CD8-positive, alpha-beta memory T cell (primary cell): ENCODE results near the gene NCOA3. TPM values are rescaled to one million over a fixed set of nuclear protein-coding genes. Genes with fewer than 3 reads are reported as not detected.
"Not testable (repeated sequence)": the region's sequence is repeated elsewhere in the genome, so short reads cannot be mapped to it uniquely, and the experiment has no call there.

Experiments used
- CTCF ChIA-PET: fragments of 350-600 bp; sonication (Branson Sonifier 250); formaldehyde crosslinking; loops from one replicate; lab custom pipeline; 2021; ENCODE audit warnings: antibody characterized with exemption; lab: Charles Lee
- POLR2A ChIA-PET: fragments of 350-600 bp; sonication (Branson Sonifier 250); formaldehyde crosslinking; loops from one replicate; lab custom pipeline; 2021; ENCODE audit warnings: antibody characterized with exemption; lab: Charles Lee
- DNase-seq, 5 donors: peaks; one replicate each; pipeline versions ENCODE4 v3.0.0 to v3.0.0-alpha.2; 2020 to 2022; ENCODE audit warnings: mixed read lengths in 1 of 5
- H3K27ac ChIP-seq: one replicate; pipeline ENCODE4 v1.7.0; 2013; ENCODE audit warnings: low read depth, mild to moderate bottlenecking, low read length, moderate library complexity
- H3K27me3 ChIP-seq: 2 replicates; pipeline ENCODE4 v1.7.0; 2013; ENCODE audit warnings: low read length, mild to moderate bottlenecking; ENCODE audit not compliant: insufficient read depth, poor library complexity, severe bottlenecking
- H3K36me3 ChIP-seq: 2 replicates; pipeline ENCODE4 v1.7.0; 2013; ENCODE audit warnings: mild to moderate bottlenecking, low read length, moderate library complexity; ENCODE audit not compliant: insufficient read depth
- H3K4me1 ChIP-seq: 2 replicates; pipeline ENCODE4 v1.7.0; 2013; ENCODE audit warnings: mild to moderate bottlenecking, low read length, moderate library complexity; ENCODE audit not compliant: insufficient read depth
- H3K4me3 ChIP-seq: 2 replicates; pipeline ENCODE4 v1.7.0; 2013; ENCODE audit warnings: mild to moderate bottlenecking, low read length
- H3K9me3 ChIP-seq: 2 replicates; pipeline ENCODE4 v1.7.0; 2013; ENCODE audit warnings: mild to moderate bottlenecking, low read length
- H3K27ac Mint-ChIP-seq, 8 donors: one replicate each; pipeline ENCODE4 v1.8.0; 2020 to 2021; ENCODE audit warnings: mixed read lengths in 8 of 8, mild to moderate bottlenecking in 6 of 8, inconsistent platforms in 3 of 8, moderate library complexity in 3 of 8
- H3K27me3 Mint-ChIP-seq, 2 donors: one replicate each; pipeline ENCODE4 v1.8.0; 2020 to 2021; ENCODE audit warnings: mixed read lengths in 2 of 2, mild to moderate bottlenecking in 1 of 2, moderate library complexity in 1 of 2
- H3K36me3 Mint-ChIP-seq, 3 donors: one replicate each; pipeline ENCODE4 v1.8.0; 2020 to 2021; ENCODE audit warnings: mixed read lengths in 3 of 3, inconsistent platforms in 1 of 3, mild to moderate bottlenecking in 1 of 3
- H3K4me1 Mint-ChIP-seq, 3 donors: one replicate each; pipeline ENCODE4 v1.8.0; 2020 to 2021; ENCODE audit warnings: mixed read lengths in 3 of 3, inconsistent platforms in 1 of 3, mild to moderate bottlenecking in 1 of 3
- H3K4me3 Mint-ChIP-seq, 7 donors: one replicate each; pipeline ENCODE4 v1.8.0; 2020 to 2021; ENCODE audit warnings: mixed read lengths in 7 of 7, mild to moderate bottlenecking in 6 of 7, moderate library complexity in 4 of 7, inconsistent platforms in 2 of 7
- H3K9me3 Mint-ChIP-seq, 5 donors: one replicate each; pipeline ENCODE4 v1.8.0; 2020 to 2022; ENCODE audit warnings: mixed read lengths in 5 of 5, mild to moderate bottlenecking in 3 of 5, moderate library complexity in 2 of 5, inconsistent platforms in 1 of 5
- polyA plus RNA-seq: library from polyadenylated mRNA; unstranded; fragments of 300-500 nt; fragmentation: Illumina TruSeq; gene quantifications from one replicate; pipeline ENCODE4 v1.2.3, GENCODE V29; 2021
- total RNA-seq, 2 experiments: library from RNA; stranded (reverse); gene quantifications; one replicate each; pipeline ENCODE4 v1.2.3, GENCODE V29; 2021

NCOA3 gene
- total and polyA plus RNA-seq, 3 experiments from 2014 or later: 23.8 to 93.8 (median 92.4) TPM

DNA sequence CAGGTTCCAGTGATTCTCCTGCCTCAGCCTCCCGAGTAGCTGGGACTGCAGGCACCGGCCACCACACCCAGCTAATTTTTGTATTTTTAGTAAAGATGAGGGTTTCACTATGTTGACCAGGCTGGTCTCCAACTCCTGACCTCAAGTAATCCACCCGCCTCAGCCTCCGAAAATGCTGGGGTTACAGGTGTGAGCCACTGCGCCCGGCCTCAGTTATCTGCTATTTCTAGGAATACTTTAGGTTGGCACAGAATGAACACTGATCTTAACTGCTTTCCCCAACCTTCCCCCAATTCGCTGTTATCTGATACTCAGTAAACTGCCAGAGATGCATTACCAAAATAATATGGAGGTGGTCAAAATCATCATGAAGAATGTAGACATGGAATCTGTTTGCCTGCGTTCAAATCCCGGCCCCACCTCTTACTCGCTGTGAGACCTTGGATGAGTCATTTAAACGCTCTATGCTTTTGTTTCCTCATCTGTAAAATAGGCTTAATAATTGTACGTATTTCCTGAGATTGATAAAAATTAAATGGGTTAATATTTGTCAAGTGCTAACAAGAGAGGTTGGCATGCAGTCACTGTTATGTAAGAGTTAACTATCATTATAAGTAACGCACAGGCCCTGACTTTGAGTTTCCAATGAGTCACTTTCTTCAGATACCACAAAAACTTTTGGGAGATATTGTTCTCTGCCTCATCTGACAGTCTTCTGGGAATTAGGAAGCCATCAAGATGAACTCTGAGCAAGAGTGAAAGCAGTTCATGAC lies 44.5 kb upstream of the NCOA3 start:
- no peak overlapping the region for H3K27ac Mint-ChIP-seq
- no peak overlapping the region for H3K4me3 ChIP-seq
- H3K4me1 Mint-ChIP-seq: peaks cover 2 to 4% (median 4%) of the 10 kb centered on the region in 3 donors
- no peak overlapping the region for H3K27ac ChIP-seq
- no peaks in the 10 kb centered on the region for H3K9me3 ChIP-seq
- no peaks in the 10 kb centered on the region for H3K9me3 Mint-ChIP-seq
- H3K36me3 Mint-ChIP-seq: no peaks in the 10 kb centered on the region
- no peaks in the 10 kb centered on the region for H3K4me1 ChIP-seq
- no peak for DNase-seq
- H3K36me3 ChIP-seq: no peaks in the 10 kb centered on the region
- H3K4me3 Mint-ChIP-seq: no peak overlapping the region
- H3K27me3 Mint-ChIP-seq: peaks cover 0 to 3% of the 10 kb centered on the region in 2 donors
- no peaks in the 10 kb centered on the region for H3K27me3 ChIP-seq
- CTCF ChIA-PET: interaction anchor here (0.9 kb wide), 1 partner anchor 11 kb away, joined by 3 read pairs; no protein-coding TSS in a partner anchor
- POLR2A ChIA-PET: no interaction called here

DNA sequence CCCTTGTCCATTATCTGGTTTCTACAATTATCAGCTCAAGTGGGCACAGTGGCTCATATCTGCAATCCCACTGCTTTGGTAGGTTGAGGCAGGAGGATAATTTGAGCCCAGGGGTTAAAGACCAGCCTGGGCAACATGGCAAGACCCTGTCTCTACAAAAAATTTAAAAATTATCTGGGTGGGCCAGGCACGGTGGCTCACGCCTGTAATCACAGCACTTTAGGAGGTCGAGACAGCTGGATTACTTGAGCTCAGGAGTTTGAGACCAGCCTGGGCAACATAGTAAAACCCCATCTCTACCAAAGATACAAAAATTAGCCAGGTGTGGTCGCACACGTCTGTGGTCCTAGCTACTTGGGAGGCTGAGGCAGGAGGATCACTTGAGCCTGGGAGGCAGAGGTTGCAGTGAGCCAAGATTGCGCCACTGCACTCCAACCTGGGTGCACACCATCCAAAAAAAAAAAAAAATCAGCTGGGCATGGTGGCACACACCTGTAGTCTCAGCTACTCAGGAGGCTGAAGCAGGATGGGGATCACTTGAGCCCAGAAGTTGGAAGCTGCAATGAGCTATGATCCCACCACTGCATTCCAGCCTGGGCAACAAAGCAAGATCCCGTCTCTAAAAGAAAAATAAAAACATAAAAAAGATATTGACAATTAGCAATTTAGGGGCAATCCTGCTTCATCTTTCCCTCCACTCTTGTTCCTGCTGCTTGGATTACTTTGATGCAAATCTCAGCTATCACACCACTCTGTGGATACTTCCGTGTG lies 43.2 kb upstream of the NCOA3 start:
- H3K4me3 Mint-ChIP-seq: not testable (repeated sequence)

DNA sequence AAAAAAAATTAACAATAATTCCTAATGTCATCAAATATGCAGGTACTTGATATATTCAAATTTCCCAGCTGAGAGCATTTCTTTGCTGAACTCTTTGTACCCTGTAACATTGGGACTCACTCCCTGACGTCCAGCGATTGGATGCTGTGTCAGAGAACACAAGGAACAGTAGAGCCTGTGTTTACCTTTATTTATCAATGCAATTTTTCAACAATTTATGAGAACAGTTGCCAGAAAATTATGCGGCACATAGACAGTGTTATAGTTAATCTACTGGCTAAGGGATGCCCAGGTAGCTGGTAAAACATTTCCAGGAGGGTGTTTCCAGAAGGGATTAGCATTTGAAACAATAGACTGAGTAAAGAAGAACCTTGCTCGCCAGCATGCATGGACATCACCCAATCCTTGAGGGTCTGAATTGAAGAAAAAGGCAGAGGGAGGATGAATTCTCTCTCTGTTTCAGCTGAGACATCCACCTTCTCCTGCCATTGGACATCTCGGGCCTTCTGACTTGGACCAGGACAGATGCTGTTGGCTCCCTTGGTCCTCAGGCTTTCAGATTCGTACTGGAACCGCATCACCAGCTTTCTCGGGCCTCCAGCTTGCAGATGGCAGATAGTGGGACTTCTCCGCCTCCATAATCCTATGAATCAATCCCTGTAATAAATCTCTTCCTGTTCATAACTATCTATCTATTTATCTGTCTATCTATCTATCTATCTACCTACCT lies 42.2 kb upstream of the NCOA3 start:
- H3K27me3 Mint-ChIP-seq: peaks cover 0 to 2% of the 10 kb centered on the region in 2 donors
- no peaks in the 10 kb centered on the region for H3K9me3 Mint-ChIP-seq
- no peaks in the 10 kb centered on the region for H3K4me1 Mint-ChIP-seq
- Histone ChIP-seq H3K36me3 (no peaks in the 10 kb centered on the region), H3K4me1 (no peaks in the 10 kb centered on the region), H3K9me3 (no peaks in the 10 kb centered on the region), H3K4me3 (no peak overlapping the region), H3K27ac (no peak overlapping the region), H3K27me3 (no peaks in the 10 kb centered on the region)
- no peak overlapping the region for H3K4me3 Mint-ChIP-seq
- no peak for DNase-seq
- CTCF ChIA-PET: no interaction called here
- no peaks in the 10 kb centered on the region for H3K36me3 Mint-ChIP-seq
- POLR2A ChIA-PET: no interaction called here
- H3K27ac Mint-ChIP-seq: no peak overlapping the region

More for the DNA sequence above, 43.2 kb upstream of the NCOA3 start:
- H3K4me1 Mint-ChIP-seq, CTCF ChIA-PET, H3K9me3 ChIP-seq, H3K4me1 ChIP-seq, H3K36me3 ChIP-seq, POLR2A ChIA-PET, H3K27me3 Mint-ChIP-seq, H3K36me3 Mint-ChIP-seq, H3K4me3 ChIP-seq, H3K27me3 ChIP-seq, DNase-seq, H3K27ac ChIP-seq, H3K27ac Mint-ChIP-seq, H3K9me3 Mint-ChIP-seq: not testable (repeated sequence)

DNA sequence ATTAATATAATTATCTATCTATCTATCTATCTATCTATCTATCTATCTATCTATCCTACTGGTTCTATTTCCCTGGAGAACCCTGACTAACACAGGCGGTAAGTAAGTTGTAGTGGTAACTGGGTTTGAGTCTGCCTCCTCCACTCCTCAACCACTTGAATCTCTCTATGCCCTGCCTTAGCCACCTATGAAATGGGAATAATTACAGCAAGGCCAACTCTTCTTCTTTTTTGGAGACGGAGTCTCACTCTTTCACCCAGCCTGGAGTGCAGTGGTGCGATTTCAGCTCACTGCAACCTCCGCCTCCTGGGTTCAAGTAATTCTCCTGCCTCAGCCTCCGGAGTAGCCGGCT lies 41.0 kb upstream of the NCOA3 start:
- H3K4me3 Mint-ChIP-seq, POLR2A ChIA-PET, H3K4me1 ChIP-seq, H3K9me3 Mint-ChIP-seq, H3K9me3 ChIP-seq, H3K4me1 Mint-ChIP-seq, H3K27ac ChIP-seq, H3K36me3 ChIP-seq, H3K36me3 Mint-ChIP-seq, H3K27me3 Mint-ChIP-seq, DNase-seq, H3K27me3 ChIP-seq, H3K27ac Mint-ChIP-seq, H3K4me3 ChIP-seq, CTCF ChIA-PET: not testable (repeated sequence)

DNA sequence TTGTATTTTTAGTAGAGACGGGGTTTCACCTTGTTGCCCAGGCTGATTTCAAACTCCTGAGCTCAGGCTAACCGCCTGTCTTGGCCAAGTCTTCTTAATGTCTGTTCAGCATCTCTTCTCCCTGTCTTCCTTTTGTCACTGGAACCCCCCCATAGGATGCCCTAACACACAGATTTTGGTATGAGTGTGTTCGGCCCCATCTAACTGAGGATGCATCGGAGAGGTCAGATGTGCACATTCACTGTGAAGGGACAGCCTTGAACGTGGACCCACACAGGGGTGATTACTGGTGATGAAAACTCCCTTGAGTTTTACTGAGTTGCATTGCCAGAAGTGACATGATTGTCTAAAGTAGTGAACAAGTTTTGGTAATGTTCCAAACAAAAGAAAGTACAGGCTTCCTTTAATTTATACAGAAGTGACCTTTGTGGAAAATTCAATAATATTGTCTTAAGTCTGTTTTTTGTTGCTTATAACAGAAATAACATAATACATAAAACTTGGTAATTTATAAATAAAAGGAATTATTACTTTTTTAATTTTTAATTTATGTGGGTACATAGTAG lies 40.5 kb upstream of the NCOA3 start:
- DNase-seq: no peak
- H3K9me3 ChIP-seq: no peaks in the 10 kb centered on the region
- H3K27ac Mint-ChIP-seq: no peak overlapping the region
- no peak overlapping the region for H3K4me3 ChIP-seq
- CTCF ChIA-PET: no interaction called here
- POLR2A ChIA-PET: interaction anchor here (0.7 kb wide), 1 partner anchor 237 kb away, joined by 7 read pairs; no protein-coding TSS in a partner anchor
- no peaks in the 10 kb centered on the region for H3K36me3 Mint-ChIP-seq
- H3K4me3 Mint-ChIP-seq: no peak overlapping the region
- H3K36me3 ChIP-seq: no peaks in the 10 kb centered on the region
- peaks cover 0 to 1% of the 10 kb centered on the region in 2 donors for H3K27me3 Mint-ChIP-seq
- H3K4me1 ChIP-seq: no peaks in the 10 kb centered on the region
- H3K4me1 Mint-ChIP-seq: no peaks in the 10 kb centered on the region
- H3K27me3 ChIP-seq: no peaks in the 10 kb centered on the region
- no peaks in the 10 kb centered on the region for H3K9me3 Mint-ChIP-seq
- H3K27ac ChIP-seq: no peak overlapping the region

DNA sequence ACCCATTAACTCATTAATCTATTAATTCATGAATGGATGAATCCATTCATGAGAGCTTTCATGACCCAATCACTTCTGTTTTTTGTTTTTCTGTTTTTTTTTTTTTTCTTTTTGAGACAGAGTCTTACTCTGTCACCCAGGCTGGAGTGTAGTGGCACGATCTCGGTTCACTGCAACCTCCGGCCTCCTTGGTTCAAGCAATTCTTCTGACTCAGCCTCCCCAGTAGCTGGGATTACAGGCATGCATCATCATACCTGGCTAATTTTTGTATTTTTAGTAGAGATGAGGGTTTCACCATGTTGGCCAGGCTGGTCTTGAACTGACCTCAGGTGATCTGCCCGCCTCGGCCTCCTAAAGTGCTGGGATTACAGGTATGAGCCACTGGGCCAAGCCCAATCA lies 39.8 kb upstream of the NCOA3 start:
- H3K27ac Mint-ChIP-seq, H3K36me3 ChIP-seq, H3K4me3 ChIP-seq, H3K36me3 Mint-ChIP-seq, H3K27ac ChIP-seq, H3K9me3 ChIP-seq, H3K9me3 Mint-ChIP-seq, H3K27me3 Mint-ChIP-seq, CTCF ChIA-PET, H3K4me3 Mint-ChIP-seq, H3K27me3 ChIP-seq, H3K4me1 Mint-ChIP-seq, H3K4me1 ChIP-seq, DNase-seq: not testable (repeated sequence)
- POLR2A ChIA-PET: interaction anchor here (0.7 kb wide), 1 partner anchor 238 kb away, joined by 7 read pairs; no protein-coding TSS in a partner anchor

DNA sequence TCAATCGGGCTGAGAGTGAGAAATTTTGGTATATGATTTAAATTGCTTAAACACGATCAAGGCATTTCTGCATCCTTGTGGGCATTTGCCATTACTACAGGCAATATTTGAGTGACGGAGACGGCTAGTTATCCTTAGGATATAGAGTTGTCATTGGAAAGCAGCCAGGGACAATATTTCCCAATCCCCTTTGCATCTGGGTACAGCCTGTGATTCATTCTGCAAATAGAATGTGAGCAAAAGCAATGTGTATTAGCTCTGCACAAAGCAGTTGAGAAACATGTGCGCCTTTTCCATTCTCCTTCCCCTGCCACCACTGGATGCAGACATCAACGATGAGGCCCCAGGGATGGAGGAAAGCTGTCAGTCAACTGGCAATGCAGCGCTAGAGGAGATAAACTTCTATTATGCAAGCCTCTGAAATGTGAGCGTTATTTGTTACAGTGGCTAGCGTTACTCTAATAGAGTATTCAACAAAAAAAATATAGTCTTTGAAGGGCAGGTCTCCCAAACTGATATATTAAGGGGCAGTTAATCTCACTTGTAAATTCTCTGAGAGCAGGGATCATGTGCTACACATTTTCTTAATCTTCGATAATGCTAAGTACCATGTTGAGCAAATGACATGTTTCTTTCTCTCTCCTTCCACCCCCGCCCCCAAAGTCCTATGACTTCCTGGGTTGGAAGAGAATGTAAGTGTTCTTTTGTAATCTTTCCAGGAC lies 37.1 kb upstream of the NCOA3 start:
- Histone ChIP-seq H3K4me3 (no peak overlapping the region), H3K27ac (no peak overlapping the region), H3K4me1 (no peaks in the 10 kb centered on the region), H3K27me3 (no peaks in the 10 kb centered on the region), H3K9me3 (no peaks in the 10 kb centered on the region), H3K36me3 (no peaks in the 10 kb centered on the region)
- H3K9me3 Mint-ChIP-seq: no peaks in the 10 kb centered on the region
- H3K27me3 Mint-ChIP-seq: peaks cover 0 to 1% of the 10 kb centered on the region in 2 donors
- ChIA-PET POLR2A (no interaction called here), CTCF (no interaction called here)
- H3K4me3 Mint-ChIP-seq: no peak overlapping the region
- no peaks in the 10 kb centered on the region for H3K36me3 Mint-ChIP-seq
- H3K27ac Mint-ChIP-seq: peak overlapping the region in 1 of 8 donors; percentile 79
- no peak for DNase-seq
- no peaks in the 10 kb centered on the region for H3K4me1 Mint-ChIP-seq
